Right lobe of liver (tissue), 6 donors: ENCODE results near the gene CKS2. TPM values are rescaled to one million over a fixed set of nuclear protein-coding genes. Genes with fewer than 3 reads are reported as not detected.

ENCODE experiments used
- ATAC-seq, 4 donors: fragments of 200-7000 bp; cut with Tn5 transposase; one replicate each; pipeline ENCODE4 v1.9.1; 2020; ENCODE audit warnings: mild to moderate bottlenecking in 4 of 4, moderate library complexity in 4 of 4
- DNase-seq, 3 donors: peaks; one replicate each; pipeline ENCODE4 v3.0.0-alpha.2; 2020
- H3K27ac ChIP-seq, 3 donors: fragments of 200-600 bp; one replicate each; pipeline ENCODE4 v1.8.0; 2022
- H3K27me3 ChIP-seq, 2 donors: fragments of 200-600 bp; one replicate each; pipeline ENCODE4 v1.8.0; 2022
- H3K36me3 ChIP-seq, 4 donors: fragments of 200-600 bp; sonication (generic) in 1 of 4; one replicate each; pipeline versions ENCODE4 v1.5.1 to v1.8.0; 2017 to 2022; ENCODE audit warnings: control low read depth in 1 of 4
- H3K4me1 ChIP-seq, 4 donors: fragments of 200-600 bp; sonication (generic) in 1 of 4; one replicate each; pipeline versions ENCODE4 v1.5.1 to v1.8.0; 2017 to 2022; ENCODE audit warnings: control low read depth in 1 of 4
- H3K4me3 ChIP-seq, 3 donors: fragments of 200-600 bp; one replicate each; pipeline ENCODE4 v1.8.0; 2022
- H3K9me3 ChIP-seq, 4 donors: fragments of 200-600 bp; sonication (generic) in 1 of 4; one replicate each; pipeline versions ENCODE4 v1.5.1 to v1.8.0; 2017 to 2022; ENCODE audit warnings: control low read depth in 1 of 4
- CTCF ChIP-seq, 4 donors: fragments of 200-600 bp in 3 of 4; fragments of 450-650 bp in 1 of 4; IDR thresholded peaks; one replicate each; pipeline versions ENCODE4 v1.5.1 to v1.8.0; 2016 to 2022; ENCODE audit warnings: antibody characterized with exemption in 4 of 4, mild to moderate bottlenecking in 2 of 4
- POLR2A ChIP-seq: fragments of 450-650 bp; IDR thresholded peaks from one replicate; pipeline ENCODE4 v1.6.1; 2017; ENCODE audit warnings: antibody characterized with exemption, mild to moderate bottlenecking
- WGBS: methylation state at CpG from one replicate; pipeline ENCODE4 v1.1.6; 2018; ENCODE audit warnings: low coverage, low lambda C conversion rate; ENCODE audit not compliant: insufficient coverage; ENCODE audit errors: missing lambda C conversion rate; 5-methylcytosine and 5-hydroxymethylcytosine counted together
- intact Hi-C, 2 donors: fragments of 100-400 bp; cut with DNase I; formaldehyde crosslinking; loops; one replicate each; pipeline versions ENCODE4 v1.11.2 to v1.14.1; 2022
- microRNA-seq, 2 donors: library from miRNA; unstranded; fragments of <30 nt; microRNA quantifications; one replicate each; pipeline ENCODE4, GENCODE V29; 2019 to 2020
- small RNA-seq, 2 experiments: library from RNA; depleted of rRNA; stranded (forward); fragments of <200 nt; gene quantifications; one replicate each; pipeline ENCODE3, GENCODE V24; 2016
- total RNA-seq, 6 experiments: library from RNA; depleted of rRNA in 2 of 6; stranded (reverse); fragments of >200 nt in 2 of 6; fragmentation: NEBNext Ultra II Directional in 3 of 6; extraction: Animal tissue kit (Norgen Biotek cat#: 25700) in 3 of 6; gene quantifications; one replicate each; pipeline versions ENCODE4 v1.1.0 to v1.2.4, GENCODE V29; 2016 to 2023
- donor health status: DM: no; HTN: yes; CAD: no.
- donor health status: DM: no; HTN: no; CAD: no.
- donor health status: DM: no; HTN: no; CAD: no.
- donor health status: DM: no; HTN: yes; CAD: no.
- donor health status: DM: no; HTN: yes; CAD: no.

The CKS2 gene
- total RNA-seq, 6 experiments from 2014 or later = 4.4 to 27.2 (median 9.1) TPM

- no peaks in the 10 kb centered on the region for H3K9me3 ChIP-seq
- DNase-seq (no peak), ATAC-seq (no peak)
- H3K36me3 ChIP-seq = peaks cover 0 to 39% (median 14%) of the 10 kb centered on the region in 4 donors
- intact Hi-C loops = no loop called here
- no peaks in the 10 kb centered on the region for H3K4me1 ChIP-seq
- WGBS = 86% methylated on average over 1 of the region's 6 CpGs
- no peak overlapping the region for H3K27ac ChIP-seq
- no peak overlapping the region for H3K4me3 ChIP-seq
- no peaks in the 10 kb centered on the region for H3K27me3 ChIP-seq
- TF ChIP-seq POLR2A (no peak), CTCF (IDR thresholded peaks at IDR 0.05) (no peak)
Measured at GRCh38 chr9:89363311-89363670, 52.3 kb downstream of the CKS2 start.

GRCh38 chr9:89363921-89364665 lies 53.1 kb downstream of the CKS2 start:
- WGBS = no CpG with 5 or more reads among the region's 9 CpGs
- H3K27me3 ChIP-seq = no peaks in the 10 kb centered on the region
- peak in 1 of 3 donors; percentile 41 for DNase-seq
- peaks cover 0 to 31% (median 9%) of the 10 kb centered on the region in 4 donors for H3K36me3 ChIP-seq
- intact Hi-C loops = no loop called here
- no peaks in the 10 kb centered on the region for H3K4me1 ChIP-seq
- no peak overlapping the region for H3K4me3 ChIP-seq
- no peak overlapping the region for H3K27ac ChIP-seq
- H3K9me3 ChIP-seq = no peaks in the 10 kb centered on the region
- TF ChIP-seq POLR2A (no peak), CTCF (IDR thresholded peaks at IDR 0.05) (no peak)
- peak in 1 of 4 donors; percentile 18 for ATAC-seq

- intact Hi-C loops = no loop called here
- DNase-seq (peak in 1 of 3 donors; percentile 43), ATAC-seq (peak in 1 of 4 donors; percentile 3)
- Histone ChIP-seq H3K27me3 (no peaks in the 10 kb centered on the region), H3K4me3 (no peak overlapping the region), H3K36me3 (peaks cover 0 to 23% (median 9%) of the 10 kb centered on the region in 4 donors), H3K4me1 (no peaks in the 10 kb centered on the region), H3K9me3 (no peaks in the 10 kb centered on the region), H3K27ac (no peak overlapping the region)
- TF ChIP-seq CTCF (IDR thresholded peaks at IDR 0.05) = no peak
- 90% methylated on average over 5 of the region's 17 CpGs for WGBS
Measured at GRCh38 chr9:89364666-89365531, 53.9 kb downstream of the CKS2 start.

GRCh38 chr9:89365532-89365912 lies 54.5 kb downstream of the CKS2 start:
- no peaks in the 10 kb centered on the region for H3K27me3 ChIP-seq
- DNase-seq (peak in 1 of 3 donors; percentile 15), ATAC-seq (no peak)
- intact Hi-C loops = no loop called here
- peaks cover 0 to 17% (median 8%) of the 10 kb centered on the region in 4 donors for H3K36me3 ChIP-seq
- H3K4me1 ChIP-seq = no peaks in the 10 kb centered on the region
- no peak overlapping the region for H3K27ac ChIP-seq
- TF ChIP-seq CTCF (IDR thresholded peaks at IDR 0.05) = no peak
- no peak for TF ChIP-seq POLR2A
- no peak overlapping the region for H3K4me3 ChIP-seq
- H3K9me3 ChIP-seq = no peaks in the 10 kb centered on the region
- 86% methylated on average over 1 of the region's 2 CpGs for WGBS

Small RNA genes lying within 50 kb of the gene (microRNA-seq; reads per million reads assigned to microRNA genes)
- 0 to 0.29 reads per million in 2 donors for gene MIR3153

Small RNA genes lying within 50 kb of the gene (small RNA-seq; reads per million reads assigned to genes)
- gene MIR3153 = 0 reads per million in 2 experiments

Other genes starting within 250 kb of the CKS2 start
- under 1 TPM; 0.05 to 0.35 (median 0.17) TPM for gene SHC3, start 132.4 kb upstream of the CKS2 start, total RNA-seq
- 10 to 100 TPM; 17.3 to 34.2 (median 26.5) TPM for gene SECISBP2, start 7.3 kb downstream of the CKS2 start, total RNA-seq
- gene SEMA4D, start 186.9 kb downstream of the CKS2 start, total RNA-seq = 1 to 10 TPM; 2.0 to 7.5 (median 3.5) TPM